Mesenchymal stem cell (in vitro differentiated cells and primary cell): ENCODE data around the gene EMC6.

ENCODE experiments used
- DNase-seq: peaks from one replicate; pipeline ENCODE4 v3.0.0-alpha.2; 2013
- H2AFZ ChIP-seq: one replicate; pipeline ENCODE4 v1.6.1; 2013; ENCODE audit warnings: low read depth, mild to moderate bottlenecking, control low read depth, inconsistent platforms, low read length, moderate library complexity
- H2AK5ac ChIP-seq: 2 replicates; pipeline ENCODE4 v1.6.1; 2013; ENCODE audit warnings: low read length, moderate library complexity, mild to moderate bottlenecking, inconsistent platforms; ENCODE audit not compliant: severe bottlenecking
- H2BK120ac ChIP-seq: one replicate; pipeline ENCODE4 v1.6.1; 2013; ENCODE audit warnings: low read depth, mild to moderate bottlenecking, inconsistent platforms, low read length, moderate library complexity
- H2BK12ac ChIP-seq, 2 experiments: one replicate each; pipeline ENCODE4 v1.6.1; 2013; ENCODE audit warnings: inconsistent platforms in 2 of 2, low read length in 2 of 2, mild to moderate bottlenecking in 2 of 2, moderate library complexity in 2 of 2, control low read depth in 1 of 2
- H2BK15ac ChIP-seq: one replicate; pipeline ENCODE4 v1.6.1; 2013; ENCODE audit warnings: mild to moderate bottlenecking, low read depth, inconsistent platforms; ENCODE audit not compliant: poor library complexity, severe bottlenecking
- H2BK5ac ChIP-seq: 2 replicates; pipeline ENCODE4 v1.6.1; 2013; ENCODE audit warnings: low read depth, mild to moderate bottlenecking, low read length, control low read depth, inconsistent platforms; ENCODE audit not compliant: poor library complexity, severe bottlenecking
- H3K14ac ChIP-seq, 2 experiments: one replicate each; pipeline ENCODE4 v1.6.1; 2013; ENCODE audit warnings: inconsistent platforms in 2 of 2, low read length in 2 of 2, control low read depth in 1 of 2, mild to moderate bottlenecking in 1 of 2, moderate library complexity in 1 of 2
- H3K18ac ChIP-seq, 2 experiments: one replicate each; pipeline ENCODE4 v1.6.1; 2013; ENCODE audit warnings: inconsistent platforms in 2 of 2, low read length in 2 of 2, control low read depth in 1 of 2, low read depth in 1 of 2, mild to moderate bottlenecking in 1 of 2
- H3K23ac ChIP-seq, 2 experiments: one replicate each; pipeline ENCODE4 v1.6.1; 2013; ENCODE audit warnings: inconsistent platforms in 2 of 2, low read length in 2 of 2, mild to moderate bottlenecking in 2 of 2, moderate library complexity in 2 of 2, control low read depth in 1 of 2
- H3K27ac ChIP-seq: 2 replicates; pipeline ENCODE4 v1.5.1; 2013; ENCODE audit warnings: mild to moderate bottlenecking, moderate library complexity, low read length, control low read depth, inconsistent platforms; ENCODE audit not compliant: poor library complexity, severe bottlenecking
- H3K27me3 ChIP-seq, 2 experiments: 2 replicates each; pipeline versions ENCODE4 v1.6.1 to v1.7.0; 2013; ENCODE audit warnings: low read length in 2 of 2, mild to moderate bottlenecking in 2 of 2, moderate library complexity in 2 of 2, control low read depth in 1 of 2, inconsistent platforms in 1 of 2; ENCODE audit not compliant: control insufficient read depth in 1 of 2, insufficient read depth in 1 of 2
- H3K36me3 ChIP-seq, 2 experiments: 2 replicates each; pipeline versions ENCODE4 v1.6.1 to v1.7.0; 2013; ENCODE audit warnings: low read length in 2 of 2, control low read depth in 1 of 2, inconsistent platforms in 1 of 2, low read depth in 1 of 2, mild to moderate bottlenecking in 1 of 2; ENCODE audit not compliant: insufficient read depth in 2 of 2, control insufficient read depth in 1 of 2
- H3K4ac ChIP-seq, 2 experiments: one replicate each; pipeline ENCODE4 v1.6.1; 2013; ENCODE audit warnings: inconsistent platforms in 2 of 2, low read length in 2 of 2, mild to moderate bottlenecking in 2 of 2, moderate library complexity in 2 of 2, control low read depth in 1 of 2, low read depth in 1 of 2
- H3K4me1 ChIP-seq: 2 replicates; pipeline ENCODE4 v1.6.1; 2013; ENCODE audit warnings: low read depth, low read length, control low read depth; ENCODE audit not compliant: control insufficient read depth, insufficient read depth
- H3K4me2 ChIP-seq: 2 replicates; pipeline ENCODE4 v1.6.1; 2013; ENCODE audit warnings: low read length, mild to moderate bottlenecking, inconsistent platforms; ENCODE audit not compliant: poor library complexity, severe bottlenecking
- H3K4me3 ChIP-seq, 2 experiments: 2 replicates each; pipeline versions ENCODE4 v1.5.1 to v1.7.0; 2013; ENCODE audit warnings: low read length in 2 of 2, mild to moderate bottlenecking in 2 of 2, control low read depth in 1 of 2, low read depth in 1 of 2; ENCODE audit not compliant: insufficient read depth in 1 of 2
- H3K79me1 ChIP-seq: replicated peaks from 2 replicates; pipeline ENCODE4 v1.6.1; 2013; ENCODE audit warnings: mild to moderate bottlenecking, control low read depth, low read length, inconsistent platforms; ENCODE audit not compliant: poor library complexity, severe bottlenecking
- H3K9ac ChIP-seq: 2 replicates; pipeline ENCODE4 v1.7.0; 2013; ENCODE audit warnings: mild to moderate bottlenecking, low read length, moderate library complexity
- H3K9me3 ChIP-seq: 2 replicates; pipeline ENCODE4 v1.7.0; 2013; ENCODE audit warnings: mild to moderate bottlenecking, low read length; ENCODE audit not compliant: control insufficient read depth
- H4K8ac ChIP-seq: one replicate; pipeline ENCODE4 v1.6.1; 2013; ENCODE audit warnings: inconsistent platforms, mild to moderate bottlenecking, low read length, moderate library complexity
- H4K91ac ChIP-seq: one replicate; pipeline ENCODE4 v1.6.1; 2013; ENCODE audit warnings: mild to moderate bottlenecking, low read length, inconsistent platforms
- WGBS: methylation state at CpG from one replicate; pipeline ENCODE4 v1.1.7; 2013; ENCODE audit warnings: mixed read lengths; 5-methylcytosine and 5-hydroxymethylcytosine counted together

The EMC6 gene

GRCh38 chr17:3685174-3685573 is 16.6 kb downstream of the EMC6 start:
- Histone ChIP-seq H3K36me3 (no peaks in the 10 kb centered on the region), H2BK15ac (no peak overlapping the region), H3K9ac (no peak overlapping the region), H4K8ac (no peak overlapping the region), H3K4me3 (no peak overlapping the region), H3K4me2 (no peak overlapping the region), H3K4me1 (peaks cover 2% of the 10 kb centered on the region), H3K27ac (no peak overlapping the region), H2BK5ac (no peak overlapping the region), H3K79me1 (no peaks in the 10 kb centered on the region), H2AFZ (no peak overlapping the region), H2BK12ac (no peak overlapping the region), H2AK5ac (no peak overlapping the region), H4K91ac (no peak overlapping the region), H3K23ac (no peak overlapping the region), H3K27me3 (peaks cover 20 to 40% of the 10 kb centered on the region in 2 experiments), H3K4ac (no peak overlapping the region), H3K9me3 (no peaks in the 10 kb centered on the region), H3K14ac (no peak overlapping the region), H2BK120ac (no peak overlapping the region), H3K18ac (no peak overlapping the region)
- WGBS, result 76% methylated on average over 11 of the region's 13 CpGs
- DNase-seq, result no peak

GRCh38 chr17:3688027-3688553 is 19.5 kb downstream of the EMC6 start:
- Histone ChIP-seq H3K4me3 (no peak overlapping the region), H3K27me3 (peaks cover 9 to 35% of the 10 kb centered on the region in 2 experiments), H2AK5ac (no peak overlapping the region), H3K9ac (no peak overlapping the region), H3K14ac (no peak overlapping the region), H2AFZ (no peak overlapping the region), H3K4ac (no peak overlapping the region), H3K4me1 (peaks cover 2% of the 10 kb centered on the region), H3K36me3 (no peaks in the 10 kb centered on the region), H3K9me3 (no peaks in the 10 kb centered on the region), H2BK12ac (no peak overlapping the region), H3K79me1 (no peaks in the 10 kb centered on the region), H4K91ac (no peak overlapping the region), H3K23ac (no peak overlapping the region), H3K27ac (no peak overlapping the region), H3K4me2 (no peak overlapping the region), H3K18ac (no peak overlapping the region), H2BK5ac (no peak overlapping the region), H2BK15ac (no peak overlapping the region), H2BK120ac (no peak overlapping the region), H4K8ac (no peak overlapping the region)
- DNase-seq, result no peak
- WGBS, result 53% methylated on average over 19 of the region's 19 CpGs

GRCh38 chr17:3688852-3689261 is 20.2 kb downstream of the EMC6 start:
- WGBS, result 93% methylated on average over 11 of the region's 14 CpGs
- Histone ChIP-seq H3K14ac (no peak overlapping the region), H3K4ac (no peak overlapping the region)

GRCh38 chr17:3689262-3690093 is 20.9 kb downstream of the EMC6 start:
- no peak overlapping the region for H3K4me2 ChIP-seq
- peaks cover 2% of the 10 kb centered on the region for H3K4me1 ChIP-seq
- WGBS, result 96% methylated on average over 41 of the region's 44 CpGs
- H2AK5ac ChIP-seq, result no peak overlapping the region
- H2AFZ ChIP-seq, result no peak overlapping the region
- H3K36me3 ChIP-seq, result no peaks in the 10 kb centered on the region
- H2BK12ac ChIP-seq, result no peak overlapping the region
- H3K79me1 ChIP-seq, result no peaks in the 10 kb centered on the region
- no peak overlapping the region for H3K4ac ChIP-seq
- H2BK5ac ChIP-seq, result no peak overlapping the region
- H3K23ac ChIP-seq, result no peak overlapping the region
- H3K27me3 ChIP-seq, result peaks cover 7 to 27% of the 10 kb centered on the region in 2 experiments
- no peak overlapping the region for H3K18ac ChIP-seq
- H3K9me3 ChIP-seq, result no peaks in the 10 kb centered on the region
- H4K8ac ChIP-seq, result no peak overlapping the region
- no peak for DNase-seq
- no peak overlapping the region for H3K27ac ChIP-seq
- H2BK120ac ChIP-seq, result no peak overlapping the region
- H4K91ac ChIP-seq, result no peak overlapping the region
- no peak overlapping the region for H2BK15ac ChIP-seq
- no peak overlapping the region for H3K4me3 ChIP-seq
- H3K14ac ChIP-seq, result no peak overlapping the region
- no peak overlapping the region for H3K9ac ChIP-seq

More at GRCh38 chr17:3688852-3689261, 20.2 kb downstream of the EMC6 start:
- H3K27me3 ChIP-seq, result peaks cover 8 to 31% of the 10 kb centered on the region in 2 experiments
- H3K27ac ChIP-seq, result no peak overlapping the region
- no peak overlapping the region for H3K4me3 ChIP-seq
- H4K8ac ChIP-seq, result no peak overlapping the region
- no peak overlapping the region for H4K91ac ChIP-seq
- no peak overlapping the region for H2AK5ac ChIP-seq
- H3K36me3 ChIP-seq, result no peaks in the 10 kb centered on the region
- H3K9ac ChIP-seq, result no peak overlapping the region
- H3K18ac ChIP-seq, result no peak overlapping the region
- no peak overlapping the region for H2BK12ac ChIP-seq
- H3K4me1 ChIP-seq, result peaks cover 2% of the 10 kb centered on the region
- H2AFZ ChIP-seq, result no peak overlapping the region
- no peaks in the 10 kb centered on the region for H3K79me1 ChIP-seq
- no peaks in the 10 kb centered on the region for H3K9me3 ChIP-seq
- DNase-seq, result no peak
- no peak overlapping the region for H2BK5ac ChIP-seq
- no peak overlapping the region for H3K4me2 ChIP-seq
- no peak overlapping the region for H2BK120ac ChIP-seq
- no peak overlapping the region for H2BK15ac ChIP-seq
- H3K23ac ChIP-seq, result no peak overlapping the region
